ENCODE data around the gene MTAP.

MTAP gene

DNA sequence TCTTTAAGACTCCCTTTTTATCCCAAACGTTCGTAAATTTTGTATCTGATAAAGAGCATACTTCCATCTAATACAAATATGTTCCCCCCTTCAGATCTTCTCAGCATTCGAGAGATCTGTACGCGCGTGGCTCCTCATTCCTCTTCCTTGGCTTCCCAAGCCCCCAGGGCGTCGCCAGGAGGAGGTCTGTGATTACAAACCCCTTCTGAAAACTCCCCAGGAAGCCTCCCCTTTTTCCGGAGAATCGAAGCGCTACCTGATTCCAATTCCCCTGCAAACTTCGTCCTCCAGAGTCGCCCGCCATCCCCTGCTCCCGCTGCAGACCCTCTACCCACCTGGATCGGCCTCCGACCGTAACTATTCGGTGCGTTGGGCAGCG, 171.9 kb downstream of the MTAP start:
- no CpG with 5 or more reads among the region's 21 CpGs for WGBS (ENCODE audit: extremely low coverage, insufficient coverage, low lambda C conversion rate)

DNA sequence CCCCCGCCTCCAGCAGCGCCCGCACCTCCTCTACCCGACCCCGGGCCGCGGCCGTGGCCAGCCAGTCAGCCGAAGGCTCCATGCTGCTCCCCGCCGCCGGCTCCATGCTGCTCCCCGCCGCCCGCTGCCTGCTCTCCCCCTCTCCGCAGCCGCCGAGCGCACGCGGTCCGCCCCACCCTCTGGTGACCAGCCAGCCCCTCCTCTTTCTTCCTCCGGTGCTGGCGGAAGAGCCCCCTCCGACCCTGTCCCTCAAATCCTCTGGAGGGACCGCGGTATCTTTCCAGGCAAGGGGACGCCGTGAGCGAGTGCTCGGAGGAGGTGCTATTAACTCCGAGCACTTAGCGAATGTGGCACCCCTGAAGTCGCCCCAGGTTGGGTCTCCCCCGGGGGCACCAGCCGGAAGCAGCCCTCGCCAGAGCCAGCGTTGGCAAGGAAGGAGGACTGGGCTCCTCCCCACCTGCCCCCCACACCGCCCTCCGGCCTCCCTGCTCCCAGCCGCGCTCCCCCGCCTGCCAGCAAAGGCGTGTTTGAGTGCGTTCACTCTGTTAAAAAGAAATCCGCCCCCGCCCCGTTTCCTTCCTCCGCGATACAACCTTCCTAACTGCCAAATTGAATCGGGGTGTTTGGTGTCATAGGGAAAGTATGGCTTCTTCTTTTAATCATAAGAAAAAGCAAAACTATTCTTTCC, 172.4 kb downstream of the MTAP start:
- no peak overlapping the region for H4K5ac ChIP-seq (ENCODE audit: low read length)
- no peak overlapping the region for H2BK15ac ChIP-seq (replicated peaks; ENCODE audit: low read depth)
- no peak overlapping the region for H3K4ac ChIP-seq (ENCODE audit: low read depth, low read length)
- peaks cover 2% of the 10 kb centered on the region for H3K4me1 ChIP-seq (ENCODE audit: control insufficient read depth, low read depth, low read length)
- H4K8ac ChIP-seq (ENCODE audit: low read depth, low read length), result no peak overlapping the region
- no peak overlapping the region for H3K23ac ChIP-seq (ENCODE audit: low read length)
- H3K79me1 ChIP-seq (ENCODE audit: low read length), result no peaks in the 10 kb centered on the region
- H3K4me3 ChIP-seq (ENCODE audit: low read length), result peak overlapping the region; percentile 35
- DNase-seq, result peak; percentile 80
- H3K36me3 ChIP-seq (ENCODE audit: control insufficient read depth, insufficient read depth, low read length), result no peaks in the 10 kb centered on the region
- peaks cover 55% of the 10 kb centered on the region for H3K27me3 ChIP-seq (ENCODE audit: insufficient read depth, low read length, poor library complexity)
- no CpG with 5 or more reads among the region's 51 CpGs for WGBS (ENCODE audit: extremely low coverage, insufficient coverage, low lambda C conversion rate)
- no peak overlapping the region for H2BK5ac ChIP-seq (ENCODE audit: low read length)
- no peak overlapping the region for H3K18ac ChIP-seq (ENCODE audit: low read length)
- H3K4me2 ChIP-seq (ENCODE audit: low read length), result peak overlapping the region; percentile 55
- peak overlapping the region; percentile 44 for H3K9ac ChIP-seq (ENCODE audit: low read length)
- H2AK5ac ChIP-seq (ENCODE audit: low read length), result no peak overlapping the region
- H3K27ac ChIP-seq (ENCODE audit: low read depth, low read length), result no peak overlapping the region
- H3K79me2 ChIP-seq (ENCODE audit: control insufficient read depth, insufficient read depth, low read length), result no peaks in the 10 kb centered on the region
- H2BK120ac ChIP-seq (ENCODE audit: low read depth, low read length), result no peak overlapping the region
- peak overlapping the region; percentile 59 for H3K56ac ChIP-seq (ENCODE audit: low read length)

More for the DNA sequence above, 171.9 kb downstream of the MTAP start:
- Histone ChIP-seq H3K4ac (ENCODE audit: low read depth, low read length) (no peak overlapping the region), H3K9ac (ENCODE audit: low read length) (peak overlapping the region; percentile 44), H3K27me3 (ENCODE audit: insufficient read depth, low read length, poor library complexity) (peaks cover 58% of the 10 kb centered on the region), H3K56ac (ENCODE audit: low read length) (peak overlapping the region; percentile 59), H3K18ac (ENCODE audit: low read length) (no peak overlapping the region), H3K4me3 (ENCODE audit: low read length) (no peak overlapping the region), H3K27ac (ENCODE audit: low read depth, low read length) (no peak overlapping the region), H3K4me1 (ENCODE audit: control insufficient read depth, low read depth, low read length) (peaks cover 2% of the 10 kb centered on the region), H3K79me2 (ENCODE audit: control insufficient read depth, insufficient read depth, low read length) (no peaks in the 10 kb centered on the region), H3K36me3 (ENCODE audit: control insufficient read depth, insufficient read depth, low read length) (no peaks in the 10 kb centered on the region), H3K4me2 (ENCODE audit: low read length) (peak overlapping the region; percentile 55), H2BK5ac (ENCODE audit: low read length) (no peak overlapping the region), H4K5ac (ENCODE audit: low read length) (no peak overlapping the region), H2AK5ac (ENCODE audit: low read length) (no peak overlapping the region), H2BK15ac (replicated peaks; ENCODE audit: low read depth) (no peak overlapping the region), H2BK120ac (ENCODE audit: low read depth, low read length) (no peak overlapping the region), H4K8ac (ENCODE audit: low read depth, low read length) (no peak overlapping the region), H3K79me1 (ENCODE audit: low read length) (no peaks in the 10 kb centered on the region), H3K23ac (ENCODE audit: low read length) (no peak overlapping the region)
- peak; percentile 62 for DNase-seq

DNA sequence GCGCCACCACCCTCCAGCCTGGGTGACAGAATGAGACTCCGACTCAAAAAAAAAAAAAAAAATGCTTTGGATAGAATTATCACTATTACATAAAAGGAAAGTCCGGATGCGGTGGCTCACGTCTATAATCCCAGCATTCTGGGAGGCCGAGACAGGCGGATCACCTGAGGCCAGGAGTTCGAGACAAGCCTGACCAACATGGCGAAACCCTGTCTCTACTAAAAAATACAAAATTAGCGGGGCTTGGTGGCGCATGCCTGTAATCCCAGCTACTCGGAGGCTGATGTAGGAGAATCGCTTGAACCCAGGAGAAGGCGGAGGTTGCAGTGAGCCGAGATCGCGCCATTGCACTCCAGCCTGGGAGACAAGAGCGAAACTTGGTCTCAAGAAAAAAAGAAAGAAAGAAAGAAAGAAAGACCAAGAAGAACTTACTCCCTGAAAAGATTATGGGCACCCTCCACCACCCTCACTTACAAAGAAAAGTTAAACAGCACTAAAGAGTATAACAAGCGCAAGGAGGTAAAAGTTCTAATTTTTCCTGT, 174.0 kb downstream of the MTAP start:
- H4K5ac ChIP-seq (ENCODE audit: low read length), result no peak overlapping the region
- H4K8ac ChIP-seq (ENCODE audit: low read depth, low read length), result no peak overlapping the region
- peaks cover 2% of the 10 kb centered on the region for H3K4me1 ChIP-seq (ENCODE audit: control insufficient read depth, low read depth, low read length)
- H3K4me3 ChIP-seq (ENCODE audit: low read length), result no peak overlapping the region
- no peak overlapping the region for H3K9ac ChIP-seq (ENCODE audit: low read length)
- DNase-seq, result no peak
- no peak overlapping the region for H3K18ac ChIP-seq (ENCODE audit: low read length)
- no peak overlapping the region for H3K56ac ChIP-seq (ENCODE audit: low read length)
- no peak overlapping the region for H2BK120ac ChIP-seq (ENCODE audit: low read depth, low read length)
- no peak overlapping the region for H3K27ac ChIP-seq (ENCODE audit: low read depth, low read length)
- no peak overlapping the region for H3K4me2 ChIP-seq (ENCODE audit: low read length)
- no peak overlapping the region for H3K4ac ChIP-seq (ENCODE audit: low read depth, low read length)
- H2AK5ac ChIP-seq (ENCODE audit: low read length), result no peak overlapping the region
- no peak overlapping the region for H2BK5ac ChIP-seq (ENCODE audit: low read length)
- no peak overlapping the region for H3K23ac ChIP-seq (ENCODE audit: low read length)
- no peak overlapping the region for H2BK15ac ChIP-seq (replicated peaks; ENCODE audit: low read depth)
- H3K79me2 ChIP-seq (ENCODE audit: control insufficient read depth, insufficient read depth, low read length), result no peaks in the 10 kb centered on the region
- no peaks in the 10 kb centered on the region for H3K79me1 ChIP-seq (ENCODE audit: low read length)
- no CpG with 5 or more reads among the region's 19 CpGs for WGBS (ENCODE audit: extremely low coverage, insufficient coverage, low lambda C conversion rate)
- H3K27me3 ChIP-seq (ENCODE audit: insufficient read depth, low read length, poor library complexity), result peaks cover 41% of the 10 kb centered on the region
- no peaks in the 10 kb centered on the region for H3K36me3 ChIP-seq (ENCODE audit: control insufficient read depth, insufficient read depth, low read length)

DNA sequence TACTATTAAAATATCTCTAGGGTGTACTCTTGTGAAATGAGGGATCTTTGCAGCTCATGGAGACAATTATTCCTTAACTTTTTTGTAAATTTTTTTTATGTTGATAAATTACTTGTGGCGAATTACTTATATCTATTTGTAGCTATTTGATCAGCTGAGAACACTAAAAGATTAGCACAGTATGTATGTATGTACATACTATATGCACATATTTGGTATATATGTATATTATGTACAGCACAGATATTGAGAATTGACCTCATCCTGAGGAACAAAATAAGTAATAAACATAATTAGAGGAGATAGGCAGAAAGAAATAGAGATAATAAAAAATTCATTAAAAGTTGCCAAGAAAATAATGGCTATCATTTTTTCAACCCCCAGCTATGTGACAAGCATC, 180.0 kb downstream of the MTAP start:
- no peaks in the 10 kb centered on the region for H3K36me3 ChIP-seq (ENCODE audit: control insufficient read depth, insufficient read depth, low read length)
- no peak overlapping the region for H3K56ac ChIP-seq (ENCODE audit: low read length)
- no peaks in the 10 kb centered on the region for H3K79me1 ChIP-seq (ENCODE audit: low read length)
- H4K5ac ChIP-seq (ENCODE audit: low read length), result no peak overlapping the region
- WGBS (ENCODE audit: extremely low coverage, insufficient coverage, low lambda C conversion rate), result no CpG with 5 or more reads among the region's 1 CpG
- no peak overlapping the region for H3K9ac ChIP-seq (ENCODE audit: low read length)
- no peak overlapping the region for H4K8ac ChIP-seq (ENCODE audit: low read depth, low read length)
- DNase-seq, result no peak
- no peak overlapping the region for H3K18ac ChIP-seq (ENCODE audit: low read length)
- H3K27me3 ChIP-seq (ENCODE audit: insufficient read depth, low read length, poor library complexity), result peaks cover 19% of the 10 kb centered on the region
- H3K79me2 ChIP-seq (ENCODE audit: control insufficient read depth, insufficient read depth, low read length), result no peaks in the 10 kb centered on the region
- H2BK120ac ChIP-seq (ENCODE audit: low read depth, low read length), result no peak overlapping the region
- H2AK5ac ChIP-seq (ENCODE audit: low read length), result no peak overlapping the region
- H3K4me3 ChIP-seq (ENCODE audit: low read length), result no peak overlapping the region
- H3K23ac ChIP-seq (ENCODE audit: low read length), result no peak overlapping the region
- no peaks in the 10 kb centered on the region for H3K4me1 ChIP-seq (ENCODE audit: control insufficient read depth, low read depth, low read length)
- no peak overlapping the region for H3K27ac ChIP-seq (ENCODE audit: low read depth, low read length)
- H2BK5ac ChIP-seq (ENCODE audit: low read length), result no peak overlapping the region
- no peak overlapping the region for H2BK15ac ChIP-seq (replicated peaks; ENCODE audit: low read depth)
- H3K4me2 ChIP-seq (ENCODE audit: low read length), result no peak overlapping the region
- no peak overlapping the region for H3K4ac ChIP-seq (ENCODE audit: low read depth, low read length)

DNA sequence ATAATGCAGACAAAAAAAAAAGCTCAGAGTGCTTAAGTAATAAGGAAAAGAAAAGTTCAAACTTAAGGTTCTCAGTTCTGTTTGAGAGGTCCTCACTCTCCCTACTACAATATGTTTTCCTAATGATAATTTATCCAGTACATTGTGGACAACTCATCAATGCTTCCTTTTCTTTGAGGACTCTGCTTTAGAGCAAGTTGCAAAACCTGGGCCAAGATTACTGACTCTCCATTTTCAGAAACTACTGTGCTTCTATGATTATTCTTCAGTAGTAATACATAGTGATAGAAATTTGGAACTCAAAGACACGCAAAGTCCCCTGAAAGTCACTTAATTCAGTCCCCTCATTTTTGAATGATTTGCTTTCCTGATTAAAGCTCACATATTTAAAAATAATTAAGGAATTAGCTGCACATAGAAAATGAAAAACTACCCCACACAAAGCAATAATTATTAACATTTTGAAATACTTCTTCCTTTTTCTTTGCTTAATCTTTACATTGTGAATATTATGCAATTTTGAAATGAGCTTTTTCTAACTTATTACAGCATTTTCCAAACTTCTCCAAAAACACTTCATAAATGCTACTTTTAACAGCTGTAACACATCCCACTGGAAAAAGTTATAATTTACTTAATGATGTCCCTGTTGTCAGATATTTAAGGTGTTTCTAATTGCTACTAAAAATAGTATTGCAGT, 180.6 kb downstream of the MTAP start:
- H3K27me3 ChIP-seq (ENCODE audit: insufficient read depth, low read length, poor library complexity), result peaks cover 16% of the 10 kb centered on the region
- H3K36me3 ChIP-seq (ENCODE audit: control insufficient read depth, insufficient read depth, low read length), result no peaks in the 10 kb centered on the region
- H3K79me1 ChIP-seq (ENCODE audit: low read length), result no peaks in the 10 kb centered on the region
- no peak overlapping the region for H3K18ac ChIP-seq (ENCODE audit: low read length)
- no peak overlapping the region for H3K4ac ChIP-seq (ENCODE audit: low read depth, low read length)
- no peaks in the 10 kb centered on the region for H3K79me2 ChIP-seq (ENCODE audit: control insufficient read depth, insufficient read depth, low read length)
- no peaks in the 10 kb centered on the region for H3K4me1 ChIP-seq (ENCODE audit: control insufficient read depth, low read depth, low read length)
- H3K4me3 ChIP-seq (ENCODE audit: low read length), result no peak overlapping the region
- H2BK120ac ChIP-seq (ENCODE audit: low read depth, low read length), result no peak overlapping the region
- H3K27ac ChIP-seq (ENCODE audit: low read depth, low read length), result no peak overlapping the region
- no peak overlapping the region for H3K23ac ChIP-seq (ENCODE audit: low read length)
- no peak overlapping the region for H4K5ac ChIP-seq (ENCODE audit: low read length)
- no peak for DNase-seq
- H3K4me2 ChIP-seq (ENCODE audit: low read length), result no peak overlapping the region
- H2BK15ac ChIP-seq (replicated peaks; ENCODE audit: low read depth), result no peak overlapping the region
- no peak overlapping the region for H2AK5ac ChIP-seq (ENCODE audit: low read length)
- no peak overlapping the region for H3K56ac ChIP-seq (ENCODE audit: low read length)
- no peak overlapping the region for H2BK5ac ChIP-seq (ENCODE audit: low read length)
- no peak overlapping the region for H3K9ac ChIP-seq (ENCODE audit: low read length)
- no CpG with 5 or more reads among the region's 1 CpG for WGBS (ENCODE audit: extremely low coverage, insufficient coverage, low lambda C conversion rate)
- H4K8ac ChIP-seq (ENCODE audit: low read depth, low read length), result no peak overlapping the region

All from mesendoderm (in vitro differentiated cells).